NCI-H2029 treated with DMSO at 0.1 percent for 48 hours (cell line): ENCODE measurements around the gene UBASH3A.

Source experiments
- DNase-seq: peaks from one replicate; lab custom pipeline; 2025; lab: John Stamatoyannopoulos, UW

UBASH3A gene

GRCh38 chr21:42491328-42491727 lies 87.6 kb downstream of the UBASH3A start:
- DNase-seq = no peak

- DNase-seq = no peak
Measured at GRCh38 chr21:42492201-42492600, 88.5 kb downstream of the UBASH3A start.

- DNase-seq = no peak
Measured at GRCh38 chr21:42493109-42494060, 89.7 kb downstream of the UBASH3A start.

- no peak for DNase-seq
Measured at GRCh38 chr21:42495027-42495426, 91.3 kb downstream of the UBASH3A start.

GRCh38 chr21:42495765-42496119 lies 92.0 kb downstream of the UBASH3A start:
- DNase-seq = no peak

- DNase-seq = peak; percentile 95
Measured at GRCh38 chr21:42496120-42496838, 92.6 kb downstream of the UBASH3A start, which contains the start of gene RSPH1. Gene RSPH1, minus strand, starts transcription at chr21:42496224. Its CDS starts 38 bp downstream, at chr21:42496186.

- no peak for DNase-seq
Measured at GRCh38 chr21:42496839-42497202, 93.1 kb downstream of the UBASH3A start.
